GM21786 (cell line): ENCODE results near the gene TCF4.
"Not testable (repeated sequence)": the region's sequence is repeated elsewhere in the genome, so short reads cannot be mapped to it uniquely, and the experiment has no call there.

Source experiments
- ATAC-seq: cut with Tn5 transposase; IDR thresholded peaks from one replicate; pipeline ENCODE4 v1.9.1; 2021; ENCODE audit not compliant: unreplicated experiment

Gene TCF4

DNA sequence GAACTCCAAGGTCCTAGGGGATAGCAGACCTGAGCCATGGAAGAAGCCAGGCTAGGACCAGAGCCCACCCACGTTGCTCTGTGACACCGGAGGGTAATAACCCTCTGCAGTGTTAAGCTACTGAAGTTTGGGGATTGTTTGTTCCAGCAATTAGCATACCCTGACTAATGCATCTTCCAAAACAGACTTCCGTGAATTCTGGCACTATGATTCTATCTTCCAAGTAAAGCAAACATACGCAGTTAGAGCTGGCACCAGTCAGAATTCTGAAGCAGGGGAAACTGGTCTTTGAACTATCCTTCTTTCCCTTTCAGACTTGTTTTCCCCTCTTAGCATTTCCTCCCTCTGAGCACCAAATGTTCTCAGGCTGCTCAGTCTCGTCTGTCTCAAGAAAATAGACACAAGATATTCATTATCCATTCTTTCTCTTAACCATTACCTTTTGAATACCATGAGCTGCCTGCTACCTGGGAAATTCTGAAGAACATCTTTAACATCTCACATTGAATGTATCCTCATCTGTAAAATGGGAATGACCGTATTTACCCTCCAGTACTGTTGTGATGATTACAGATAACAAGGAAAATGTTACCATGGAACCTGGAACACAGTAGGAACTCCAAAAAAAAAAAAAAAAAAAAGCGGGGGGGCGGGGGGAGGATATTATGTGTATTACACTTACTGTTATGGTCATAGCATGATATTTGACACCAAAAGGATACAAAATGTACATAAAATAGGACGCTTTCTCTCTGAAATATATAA, 108.2 kb downstream of the TCF4 start:
- ATAC-seq: no peak

DNA sequence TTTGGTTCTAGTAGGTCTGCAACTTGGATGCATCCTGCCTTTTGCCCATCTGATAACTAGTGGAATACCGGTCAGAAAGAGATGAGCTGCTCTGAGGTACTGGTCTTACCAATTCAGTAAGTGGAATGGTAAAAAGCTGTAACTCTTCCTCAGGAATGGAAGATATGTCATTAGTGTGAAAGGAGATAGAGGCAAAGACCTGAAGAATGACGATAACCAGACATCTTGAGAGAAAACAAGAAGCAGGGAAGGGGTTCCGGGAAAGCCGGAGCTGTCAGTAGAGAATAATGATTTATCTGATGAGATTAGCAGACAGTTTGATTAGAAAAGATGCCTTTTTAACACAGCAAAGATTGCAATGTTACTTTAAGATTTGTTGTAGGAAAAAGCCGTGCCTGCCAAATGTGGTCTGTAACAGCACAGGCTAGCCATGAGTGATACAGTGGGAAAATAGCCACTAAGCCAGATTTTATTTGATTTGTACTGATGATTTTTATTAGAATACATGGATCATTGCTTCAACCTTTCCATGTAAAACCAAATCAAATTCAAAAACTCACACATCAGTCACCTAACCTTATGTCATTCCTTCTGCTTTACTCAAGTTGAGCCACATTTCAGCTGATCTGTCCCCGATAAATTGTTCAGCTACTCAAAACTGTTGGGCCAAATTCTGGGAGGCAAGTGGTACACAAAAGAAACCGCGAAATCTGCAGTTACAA, 110.0 kb downstream of the TCF4 start:
- peak; percentile 26 for ATAC-seq

DNA sequence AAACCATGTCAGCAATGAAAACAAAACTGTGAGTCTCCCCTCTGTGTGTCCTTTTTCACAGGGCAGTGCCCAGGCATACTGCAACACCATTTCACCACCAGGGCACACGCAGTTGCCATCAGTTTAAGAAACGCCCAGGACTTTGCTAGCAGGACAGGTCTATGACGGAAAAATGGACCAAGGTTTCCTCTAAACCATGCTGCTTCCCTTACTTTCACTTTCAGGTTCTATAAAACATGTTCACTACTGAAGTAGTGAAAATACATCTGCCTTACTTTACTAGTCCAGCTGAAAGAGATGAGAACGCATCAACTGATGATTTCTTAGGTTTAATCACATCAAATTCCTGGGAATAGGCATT, 110.5 kb downstream of the TCF4 start:
- ATAC-seq: peak; percentile 90

DNA sequence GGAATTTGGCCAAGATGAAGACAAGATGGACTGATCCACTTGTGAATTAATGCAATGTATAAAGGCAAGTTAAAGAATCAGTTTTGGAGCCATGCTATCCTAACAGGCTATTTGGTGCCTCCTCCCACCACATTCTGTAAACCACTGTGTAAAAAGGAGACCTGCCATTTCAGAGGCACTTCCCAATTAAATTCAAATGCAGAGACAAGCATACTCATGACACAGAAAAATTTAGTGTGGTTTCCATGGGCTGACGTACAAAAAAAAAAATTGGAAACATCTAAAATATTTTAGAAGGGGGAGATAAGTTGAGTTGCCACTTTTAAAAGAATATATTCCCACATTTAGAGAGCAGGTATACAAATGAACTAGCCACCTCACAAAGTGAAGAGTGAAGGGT, 112.1 kb downstream of the TCF4 start:
- ATAC-seq: no peak

DNA sequence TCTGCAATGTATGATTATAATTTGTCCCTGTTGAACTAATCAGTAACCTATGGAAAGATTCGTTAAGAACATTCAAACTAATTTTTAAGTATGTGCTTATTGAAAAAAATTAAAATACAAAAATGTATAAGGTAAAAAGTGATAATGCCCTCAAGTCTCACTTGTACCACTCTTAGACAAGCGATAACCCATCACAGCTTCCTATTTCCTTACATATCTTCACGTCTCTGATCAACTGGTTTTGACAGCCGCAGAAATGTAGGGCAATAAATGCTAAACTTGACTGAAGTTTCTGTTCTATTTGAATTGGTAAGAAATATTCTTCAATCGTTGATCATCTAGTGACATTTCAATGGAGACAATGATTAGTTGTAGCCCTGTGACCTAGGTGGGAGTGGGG, 112.5 kb downstream of the TCF4 start:
- ATAC-seq: no peak

DNA sequence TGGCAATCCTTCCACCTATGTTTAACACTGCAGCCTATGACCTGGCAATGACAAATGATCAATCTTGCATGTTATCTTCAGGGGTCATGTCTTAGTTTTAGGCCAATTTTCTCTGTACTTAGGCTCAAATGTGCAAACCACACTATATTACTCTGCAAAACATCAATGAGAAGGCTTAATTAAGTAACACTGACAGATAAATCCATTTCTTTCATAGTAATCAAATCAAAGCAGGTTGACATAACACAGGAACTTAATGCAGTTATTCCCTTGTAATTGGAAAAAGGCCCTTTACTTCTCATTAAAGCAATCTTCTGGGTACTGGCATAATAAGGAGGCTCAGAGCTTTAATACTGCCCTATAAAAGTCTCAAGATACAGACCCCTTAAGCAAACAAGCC, 114.4 kb downstream of the TCF4 start:
- ATAC-seq: no peak

DNA sequence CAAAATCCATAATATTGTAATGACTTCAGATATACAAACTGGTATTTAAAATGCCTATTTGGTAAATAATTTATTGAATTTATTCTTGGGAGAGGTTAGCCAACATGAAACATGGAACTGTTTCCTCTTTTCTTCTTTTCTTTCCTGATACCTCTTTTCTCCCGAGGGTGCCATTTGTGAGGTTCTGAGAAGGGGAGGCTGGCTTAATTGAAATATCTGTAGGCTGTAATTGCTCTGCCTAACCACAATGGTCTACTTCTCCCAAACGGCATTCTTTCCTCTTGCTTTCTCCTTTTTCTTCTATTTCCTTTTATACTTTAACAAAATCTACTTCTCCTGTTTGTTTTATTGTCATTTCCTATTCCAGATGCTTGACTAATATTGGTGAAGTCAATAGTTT, 114.9 kb downstream of the TCF4 start:
- ATAC-seq: no peak

DNA sequence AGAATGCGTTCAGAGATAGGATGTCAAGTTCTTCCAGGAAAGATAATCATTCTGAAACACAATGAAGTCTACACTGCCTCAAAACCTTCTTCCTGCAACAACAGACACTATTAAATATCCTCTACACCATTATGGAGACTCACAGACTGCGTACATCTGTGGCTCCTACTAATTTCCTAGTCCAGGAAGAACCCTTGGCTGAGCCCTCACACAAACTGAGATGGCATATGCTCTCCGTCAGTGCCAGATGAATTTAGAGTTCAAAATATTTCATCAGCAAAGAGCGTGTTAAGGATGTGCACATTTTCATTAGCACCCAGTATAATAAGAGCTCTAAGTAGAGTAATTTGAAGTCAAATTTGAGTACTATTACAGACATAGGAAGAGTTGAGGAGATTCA, 117.2 kb downstream of the TCF4 start:
- ATAC-seq: no peak

DNA sequence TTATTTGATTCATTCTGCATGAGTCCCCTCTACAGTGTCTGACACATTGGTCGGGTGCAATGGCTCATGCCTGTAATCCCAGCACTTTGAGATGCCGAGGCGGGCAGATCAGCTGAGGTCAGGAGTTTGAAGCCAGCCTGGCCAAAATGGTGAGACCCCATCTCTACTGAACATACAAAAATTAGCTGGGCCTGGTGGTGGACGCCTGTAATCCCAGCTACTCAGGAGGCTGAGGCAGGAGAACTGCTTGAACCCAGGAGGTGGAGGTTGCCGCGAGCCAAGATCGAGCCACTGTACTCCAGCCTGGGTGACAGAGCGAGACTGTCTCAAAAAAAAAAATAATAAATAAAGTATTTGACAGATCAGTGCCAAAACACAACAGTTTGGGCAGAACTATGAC, 118.9 kb downstream of the TCF4 start:
- not testable (repeated sequence) for ATAC-seq

DNA sequence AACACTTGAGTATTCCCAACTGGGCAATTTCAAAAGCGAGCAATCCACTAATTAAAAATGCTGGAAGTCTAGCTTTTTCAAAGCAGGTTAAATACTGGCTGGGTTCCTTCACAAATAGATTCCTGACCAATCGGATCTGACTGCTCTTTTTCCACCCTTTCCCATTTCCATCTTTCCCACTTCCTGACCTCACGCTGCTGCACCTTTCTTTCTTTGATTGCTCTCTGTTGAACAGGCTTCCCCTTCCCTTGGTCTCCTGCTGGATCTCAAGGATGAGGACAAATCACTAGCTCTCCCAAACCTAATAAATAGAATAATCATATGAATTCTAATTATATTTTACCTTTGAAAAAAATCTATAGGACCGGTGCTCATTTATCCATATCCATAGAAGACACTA, 121.2 kb downstream of the TCF4 start:
- no peak for ATAC-seq

DNA sequence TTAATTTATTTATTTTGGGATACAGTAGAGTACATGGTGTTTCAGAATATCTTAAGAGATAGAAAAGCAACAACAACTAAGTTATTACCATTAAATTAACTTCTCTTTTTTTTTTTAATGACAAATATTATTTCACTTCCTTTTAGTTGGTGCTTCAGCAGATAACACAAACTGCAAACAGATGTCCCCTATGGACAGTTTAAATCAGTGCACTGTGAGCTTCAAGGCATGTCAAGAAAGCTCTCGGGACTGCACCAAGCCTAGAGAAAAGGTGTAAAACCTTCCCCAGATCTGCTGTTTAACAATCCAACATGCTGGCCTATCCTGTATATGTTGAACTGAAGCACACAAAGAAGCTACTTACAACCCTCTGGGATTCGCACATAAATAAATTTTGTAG, 122.7 kb downstream of the TCF4 start:
- ATAC-seq: no peak

DNA sequence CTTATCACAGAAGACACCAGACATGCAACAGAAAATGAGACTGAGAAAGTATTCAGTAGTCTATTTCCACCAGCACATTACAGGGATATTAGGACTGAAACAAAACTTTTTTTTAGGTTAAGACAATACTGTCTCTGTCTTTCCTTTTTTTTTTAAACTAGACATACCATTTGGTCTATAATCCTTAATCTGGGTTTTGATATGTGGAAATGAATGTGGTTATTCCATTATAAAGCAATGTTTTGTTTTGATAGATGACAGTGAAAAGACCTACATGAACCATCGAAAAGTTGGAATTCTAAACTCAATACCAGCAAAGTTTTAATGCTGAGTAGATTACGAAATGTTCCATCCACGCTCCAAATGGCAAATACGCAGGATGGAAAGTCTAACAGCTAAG, 123.4 kb downstream of the TCF4 start:
- ATAC-seq: no peak

DNA sequence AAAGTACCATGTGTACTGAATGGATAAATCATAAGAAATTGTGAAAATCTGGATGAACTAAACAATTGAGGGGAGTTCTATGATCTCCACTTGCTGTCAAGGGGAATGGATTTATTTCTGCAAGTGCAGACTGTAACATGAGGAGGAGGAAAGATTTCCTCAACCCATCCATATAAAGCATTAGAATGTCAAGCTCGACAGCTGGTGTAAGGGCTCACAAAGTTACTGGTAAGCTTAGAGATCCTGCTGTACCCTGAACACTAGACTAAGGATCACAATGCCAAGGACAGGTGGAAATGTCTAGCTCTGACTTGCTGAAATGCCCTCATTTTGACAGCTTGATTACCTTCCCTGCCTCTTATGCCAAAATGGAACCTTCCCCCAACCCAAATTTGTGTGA, 125.3 kb downstream of the TCF4 start:
- ATAC-seq: no peak

DNA sequence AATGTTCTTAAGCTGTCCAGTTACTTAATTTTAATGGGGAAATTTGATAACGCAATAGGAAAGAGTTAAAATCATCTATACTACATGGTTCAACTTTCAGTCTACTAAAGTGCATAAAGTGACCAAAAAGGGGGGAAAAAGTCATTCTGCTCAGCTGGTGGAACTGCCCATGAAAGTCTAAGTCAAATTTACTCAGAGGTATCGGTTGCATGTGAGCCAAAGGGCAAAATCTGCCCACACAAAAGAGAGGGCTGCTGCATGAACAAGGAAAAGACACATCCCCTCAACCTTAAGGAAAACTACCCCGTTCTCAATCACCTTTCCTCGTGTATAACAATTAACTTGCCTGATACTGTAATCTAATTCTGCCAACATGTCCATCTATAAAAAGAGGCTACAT, 126.1 kb downstream of the TCF4 start:
- no peak for ATAC-seq

DNA sequence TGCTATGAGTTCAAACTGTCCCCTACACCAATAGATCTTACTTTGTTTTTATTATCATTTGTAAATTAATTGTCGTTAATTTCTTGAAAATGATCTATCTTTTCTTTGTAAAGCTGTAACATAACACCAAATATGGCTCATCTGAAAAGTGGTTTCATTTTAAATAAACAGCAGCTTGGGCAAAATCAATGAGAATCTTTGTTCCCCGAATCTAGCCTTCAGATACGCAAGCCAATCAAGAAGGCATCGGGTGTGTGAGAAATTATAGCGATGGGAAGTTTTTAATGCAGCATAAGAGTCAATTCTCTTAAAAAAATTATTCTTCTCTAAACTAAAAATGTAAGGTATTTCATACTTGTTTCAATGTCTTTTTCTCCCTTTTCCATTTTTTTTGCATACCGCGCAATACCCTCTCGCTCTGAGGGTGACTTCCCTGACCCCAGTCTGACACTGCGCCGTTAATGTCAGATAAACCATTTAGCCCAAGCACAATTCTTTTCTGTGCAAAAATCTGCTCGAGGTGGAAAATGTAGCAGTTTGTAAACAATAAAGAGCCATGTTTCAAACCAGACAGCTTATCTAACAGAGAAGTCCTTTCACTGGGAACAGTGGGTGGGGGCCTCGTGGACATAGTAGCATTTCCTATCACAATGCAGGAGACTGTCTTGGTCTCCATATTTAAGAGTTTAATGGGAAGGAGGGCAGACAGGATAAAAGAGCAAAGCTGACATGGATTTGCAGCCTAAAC, 129.4 kb downstream of the TCF4 start:
- no peak for ATAC-seq

DNA sequence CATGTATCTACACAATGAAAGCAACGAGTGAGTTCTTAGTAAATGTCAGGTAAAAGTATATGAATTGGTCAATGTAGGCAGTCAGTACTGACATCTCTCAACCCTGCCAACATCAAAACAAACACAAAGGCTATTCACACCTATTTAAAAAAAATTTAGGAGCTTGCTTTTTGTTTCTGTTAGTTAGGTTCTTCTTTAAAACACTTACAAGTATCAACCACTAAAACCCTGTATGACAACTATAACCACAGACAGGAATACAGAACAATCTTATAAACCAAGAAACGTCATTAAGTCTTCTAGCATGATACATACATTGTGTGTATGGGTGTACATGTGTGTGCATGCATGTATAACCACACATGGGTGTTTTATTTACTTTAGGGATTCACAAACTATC, 131.0 kb downstream of the TCF4 start:
- ATAC-seq: no peak

DNA sequence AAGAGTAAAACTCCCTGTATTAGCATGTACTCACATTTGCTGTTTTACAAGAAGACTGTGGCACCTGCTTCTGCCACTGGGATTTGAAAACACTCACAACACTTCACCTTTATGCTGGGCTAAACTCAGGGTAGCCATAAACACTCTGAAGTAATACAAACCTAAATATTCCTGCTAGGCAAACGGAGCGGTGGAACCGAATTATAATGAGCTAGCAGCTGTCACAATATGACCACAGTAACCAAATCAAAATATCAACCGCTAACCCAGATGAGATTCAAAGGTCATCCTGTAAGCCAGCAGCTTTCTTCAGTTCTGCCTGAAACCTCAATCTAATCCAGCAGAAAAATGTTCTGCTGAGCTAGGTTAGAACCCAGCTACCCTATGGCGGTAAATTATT, 132.1 kb downstream of the TCF4 start:
- ATAC-seq: no peak

DNA sequence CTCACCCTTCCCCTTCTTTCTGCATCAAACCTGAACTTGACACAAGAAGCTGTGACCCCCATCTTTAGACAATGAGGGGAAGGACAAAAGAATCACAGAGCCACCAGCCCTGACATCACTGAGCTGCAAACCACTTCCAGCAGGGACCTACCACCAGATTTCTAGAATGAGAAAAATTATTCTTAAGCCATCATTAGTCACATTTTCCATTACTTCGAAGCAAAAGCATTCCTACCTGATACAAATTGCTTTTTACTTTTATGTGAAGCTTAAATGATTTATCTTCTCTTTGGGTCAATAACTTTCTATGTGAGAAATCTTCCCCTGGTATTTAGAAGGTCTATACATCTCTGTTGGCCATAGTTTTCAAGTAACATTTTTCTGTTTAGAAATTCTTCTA, 134.8 kb downstream of the TCF4 start:
- no peak for ATAC-seq

DNA sequence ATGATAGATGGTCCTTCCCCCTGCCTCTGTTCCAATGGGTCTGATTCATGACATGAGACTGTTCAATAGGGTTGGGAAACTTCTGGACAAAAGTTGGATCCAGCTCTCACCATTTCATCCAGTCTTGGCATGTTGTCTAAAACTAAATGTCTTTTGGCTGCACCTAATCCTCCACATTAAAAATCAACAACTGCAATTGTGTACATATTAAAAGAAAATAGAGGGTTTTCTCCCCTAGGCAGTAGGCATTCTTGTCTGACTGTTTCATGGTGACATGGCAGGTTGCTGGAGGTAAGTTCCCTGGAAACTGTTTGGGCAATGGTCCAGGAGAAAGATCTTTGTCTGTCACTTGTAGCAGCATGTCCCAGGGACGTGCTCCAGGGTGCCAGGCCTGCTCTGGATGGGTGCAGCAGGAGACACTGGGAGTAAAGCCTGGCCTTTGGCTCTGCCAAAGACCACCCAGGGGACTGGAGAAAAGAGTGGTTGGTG, 135.8 kb downstream of the TCF4 start:
- ATAC-seq: no peak

DNA sequence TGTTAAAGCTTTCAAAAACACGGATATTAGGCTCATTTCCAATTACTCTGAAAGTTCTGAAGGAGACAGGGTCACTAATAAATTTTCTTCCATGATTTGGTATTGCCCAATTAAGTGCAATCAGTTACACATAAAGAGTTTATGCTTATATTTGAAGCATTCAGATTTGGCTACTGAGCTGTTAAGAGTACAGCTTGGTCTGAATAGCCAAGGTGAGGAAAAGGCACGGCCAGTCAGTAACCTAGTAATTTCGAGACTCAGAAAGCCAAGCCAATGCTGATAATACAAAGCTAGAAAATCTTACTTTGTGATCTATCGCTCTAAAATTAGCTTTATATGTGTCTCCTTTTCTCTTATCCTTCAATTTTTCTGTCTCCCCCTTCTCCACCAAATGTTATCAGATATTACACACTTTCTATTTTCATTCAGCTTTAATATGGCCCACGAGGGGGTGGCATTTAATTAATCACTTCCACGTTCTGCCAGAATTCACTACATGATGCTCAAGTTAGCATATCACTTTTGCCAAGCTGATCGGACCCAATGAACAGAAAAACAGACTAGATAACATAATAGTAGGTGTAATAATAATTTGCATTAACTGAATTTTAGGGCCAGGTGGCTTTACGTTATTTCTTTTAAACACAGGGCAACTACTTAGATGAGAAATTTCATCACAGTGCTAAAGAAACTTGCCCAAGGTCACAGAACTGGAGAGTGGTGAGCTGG, 138.4 kb downstream of the TCF4 start:
- no peak for ATAC-seq

DNA sequence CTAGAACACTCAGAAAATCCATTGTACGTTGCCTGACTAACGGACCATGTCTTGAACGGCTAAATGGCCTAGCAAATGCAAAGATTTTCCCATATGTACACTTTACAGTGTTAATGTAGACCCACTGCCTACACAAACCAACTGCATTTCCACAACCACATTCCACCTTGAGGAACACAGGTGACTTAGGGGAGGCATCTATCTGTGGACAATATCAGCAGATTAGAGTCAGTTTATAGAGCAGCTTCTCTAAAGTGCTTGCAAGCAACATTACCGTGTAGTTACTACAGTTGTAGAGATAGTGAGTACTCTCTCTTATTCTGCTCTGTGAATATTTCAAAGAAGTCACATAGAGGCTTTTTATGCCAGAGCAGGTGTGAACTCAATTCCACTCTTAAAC, 139.6 kb downstream of the TCF4 start:
- no peak for ATAC-seq
